HepG2 (cell line): Measurements from ENCODE around the gene NPNT. TPM values are rescaled to one million over a fixed set of nuclear protein-coding genes. Genes with fewer than 3 reads are reported as not detected.

Source experiments
- ATAC-seq: fragments of 200-7000 bp; cut with Tn5 transposase; 3 replicates; pipeline ENCODE4 v1.9.1; 2020; ENCODE audit warnings: mild to moderate bottlenecking, moderate library complexity
- BruUV-seq: library from RNA; stranded (reverse); fragments of 400-500 nt; replicated peaks from 2 replicates; lab custom pipeline; 2021; lab: Mats Ljungman, UMichigan
- CTCF ChIA-PET: fragments of 300-600 bp; formaldehyde crosslinking; extraction: SDS; loops from one replicate; lab custom pipeline; 2021; ENCODE audit warnings: low total read pairs, inconsistent platforms, low intra/inter-chr PET ratio; lab: Yijun Ruan, JAX
- POLR2A ChIA-PET: fragments of 350-600 bp; sonication (Branson Sonifier 250); formaldehyde crosslinking; loops from one replicate; lab custom pipeline; 2020; ENCODE audit warnings: antibody characterized with exemption, inconsistent platforms; lab: Yijun Ruan, JAX
- DNase-seq: peaks from one replicate; pipeline ENCODE4 v3.0.0-alpha.2; 2015; ENCODE audit warnings: low spot score
- FAIRE-seq: peaks from 3 replicates; lab custom pipeline; 2011; peaks lifted over from hg19 to GRCh38; lab: Jason Lieb, UNC
- H2AFZ ChIP-seq: one replicate; pipeline ENCODE4 v1.6.1; 2011; ENCODE audit warnings: low read length, inconsistent platforms
- H3K27ac ChIP-seq: fragments of 300-600 bp; 3 replicates; pipeline ENCODE4 v1.8.0; 2011; ENCODE audit warnings: mixed run types, mild to moderate bottlenecking, mixed read lengths, low read length, inconsistent platforms; ENCODE audit not compliant: insufficient read depth; ENCODE audit errors: extremely low read length
- H3K27me3 ChIP-seq, 2 experiments: fragments of 200-600 bp in 1 of 2; 2 replicates in 1 of 2; 3 replicates in 1 of 2; pipeline versions ENCODE4 v1.6.0 to v1.8.0; 2011; ENCODE audit warnings: low read length in 2 of 2, mild to moderate bottlenecking in 2 of 2, moderate library complexity in 2 of 2, inconsistent platforms in 1 of 2; ENCODE audit not compliant: insufficient read depth in 2 of 2, control insufficient read depth in 1 of 2
- H3K36me3 ChIP-seq, 2 experiments: fragments of 200-600 bp in 1 of 2; replicated peaks in 1 of 2; 2 replicates in 1 of 2; 3 replicates in 1 of 2; pipeline versions ENCODE4 v1.5.1 to v1.8.0; 2011; ENCODE audit warnings: low read length in 2 of 2, inconsistent platforms in 1 of 2; ENCODE audit not compliant: insufficient read depth in 2 of 2, control insufficient read depth in 1 of 2
- H3K4me1 ChIP-seq: 2 replicates; pipeline ENCODE4 v1.5.1; 2012; ENCODE audit warnings: low read length, inconsistent platforms; ENCODE audit not compliant: insufficient read depth
- H3K4me2 ChIP-seq: 2 replicates; pipeline ENCODE4 v1.6.0; 2011; ENCODE audit warnings: low read depth, low read length, inconsistent platforms
- H3K4me3 ChIP-seq, 3 experiments: fragments of 200-600 bp in 1 of 3; sonication (generic), shearing (Covaris generic) in 1 of 3; replicated peaks in 1 of 3; 2 replicates each; pipeline ENCODE4 v1.5.1; 2011 to 2016; ENCODE audit warnings: low read length in 3 of 3, inconsistent platforms in 2 of 3, low read depth in 2 of 3, mild to moderate bottlenecking in 2 of 3, control low read depth in 1 of 3, mixed read lengths in 1 of 3; ENCODE audit not compliant: insufficient read depth in 1 of 3
- H3K79me2 ChIP-seq: one replicate; pipeline ENCODE4 v1.6.1; 2011; ENCODE audit warnings: low read length, inconsistent platforms; ENCODE audit not compliant: insufficient read depth
- H3K9ac ChIP-seq: 2 replicates; pipeline ENCODE4 v1.6.0; 2011; ENCODE audit warnings: mild to moderate bottlenecking, low read depth, low read length, inconsistent platforms; ENCODE audit not compliant: insufficient read depth
- H3K9me3 ChIP-seq: 2 replicates; pipeline ENCODE4 v1.5.1; 2012; ENCODE audit warnings: mild to moderate bottlenecking, low read length
- H4K20me1 ChIP-seq: 2 replicates; pipeline ENCODE4 v1.6.0; 2011; ENCODE audit warnings: inconsistent platforms, mild to moderate bottlenecking, low read length, moderate library complexity; ENCODE audit not compliant: insufficient read depth
- FOXO1 ChIP-seq: sonication (generic); formaldehyde crosslinking; IDR thresholded peaks from 2 replicates; pipeline ENCODE4 v1.4.0; 2020; ENCODE audit warnings: missing genetic modification reagents
- HNRNPH1 ChIP-seq: fragments of 200-400 bp; formaldehyde crosslinking; optimal IDR thresholded peaks from 2 replicates; pipeline ENCODE3; 2017; ENCODE audit warnings: mild to moderate bottlenecking, low read depth, low read length
- JARID2 ChIP-seq: sonication (generic); formaldehyde crosslinking; IDR thresholded peaks from 2 replicates; pipeline ENCODE4 v1.8.1; 2023; ENCODE audit warnings: missing genetic modification reagents, inconsistent platforms; ENCODE audit not compliant: insufficient replicate concordance
- MIER3 ChIP-seq: IDR thresholded peaks from 2 replicates; pipeline ENCODE4 v1.6.1; 2016; ENCODE audit warnings: missing compliant biosample characterization, borderline replicate concordance
- MTA3 ChIP-seq: sonication (generic); formaldehyde crosslinking; IDR thresholded peaks from 2 replicates; pipeline ENCODE4 v1.4.0; 2020; ENCODE audit warnings: missing genetic modification reagents
- MYC ChIP-seq: sonication (generic); formaldehyde crosslinking; IDR thresholded peaks from 2 replicates; pipeline ENCODE4 v1.9.0; 2021; ENCODE audit warnings: missing genetic modification reagents, borderline replicate concordance
- PCBP1 ChIP-seq: fragments of 200-400 bp; formaldehyde crosslinking; IDR thresholded peaks from 2 replicates; pipeline ENCODE4 v1.6.1; 2017; ENCODE audit warnings: mild to moderate bottlenecking, low read depth, low read length, borderline replicate concordance
- SIX4 ChIP-seq: sonication (generic); formaldehyde crosslinking; IDR thresholded peaks from 2 replicates; pipeline ENCODE4 v1.4.0; 2020; ENCODE audit warnings: missing genetic modification reagents
- SP2 ChIP-seq: sonication (generic); formaldehyde crosslinking; IDR thresholded peaks from 2 replicates; pipeline ENCODE4 v1.5.1; 2020; ENCODE audit warnings: mild to moderate bottlenecking, missing genetic modification reagents
- ZNF335 ChIP-seq: sonication (generic); formaldehyde crosslinking; IDR thresholded peaks from 2 replicates; pipeline ENCODE4 v1.4.0; 2020; ENCODE audit warnings: missing genetic modification reagents
- ZNF33A ChIP-seq: sonication (generic); formaldehyde crosslinking; IDR thresholded peaks from 2 replicates; pipeline ENCODE4 v1.5.1; 2020; ENCODE audit warnings: missing genetic modification reagents, mild to moderate bottlenecking, moderate library complexity, borderline replicate concordance
- ZNF430 ChIP-seq: sonication (generic); formaldehyde crosslinking; IDR thresholded peaks from 2 replicates; pipeline ENCODE4 v1.9.0; 2021; ENCODE audit warnings: mild to moderate bottlenecking, missing genetic modification reagents
- ZNF558 ChIP-seq: sonication (generic); formaldehyde crosslinking; IDR thresholded peaks from 2 replicates; pipeline ENCODE4 v1.9.0; 2022; ENCODE audit warnings: mild to moderate bottlenecking, missing genetic modification reagents, borderline replicate concordance
- ZSCAN30 ChIP-seq: sonication (generic); formaldehyde crosslinking; IDR thresholded peaks from 2 replicates; pipeline ENCODE4 v1.5.0; 2020; ENCODE audit warnings: mild to moderate bottlenecking, missing genetic modification reagents
- WGBS: methylation state at CpG from one replicate; pipeline ENCODE4 v1.1.6; 2017; ENCODE audit warnings: low lambda C conversion rate; 5-methylcytosine and 5-hydroxymethylcytosine counted together
- in situ Hi-C: cut with HindIII; loops from 2 replicates; pipeline ENCODE4 v1.10.0; 2017; ENCODE audit warnings: low pct_unique_long_range_greater_than_20kb; ENCODE audit not compliant: extremely low pct_ligation_motif_present
- intact Hi-C: fragments of 100-400 bp; cut with micrococcal nuclease; formaldehyde crosslinking; loops from one replicate; pipeline ENCODE4 v1.10.0; 2022; ENCODE audit not compliant: unreplicated experiment
- polyA plus RNA-seq, 8 experiments: library from polyadenylated mRNA; depleted of rRNA in 3 of 8; stranded (reverse) in 7 of 8; unstranded in 1 of 8; fragments of >200 nt; fragmentation: Illumina TruSeq in 4 of 8; extraction: Trizol in 4 of 8; gene quantifications; 2 replicates each; pipeline versions ENCODE4 v1.2.1 to v1.2.3, GENCODE V29; 2011 to 2016; ENCODE audit warnings: low read depth in 4 of 8, missing spikeins in 1 of 8, mixed read lengths in 1 of 8; ENCODE audit not compliant: insufficient read depth in 1 of 8
- total RNA-seq, 5 experiments: library from RNA; depleted of rRNA; stranded (reverse); fragments of >200 nt; fragmentation: Illumina TruSeq; extraction: Trizol; gene quantifications; 2 replicates each; pipeline ENCODE4 v1.2.3, GENCODE V29; 2016; ENCODE audit warnings: low read depth in 1 of 5
- TF ChIP-seq, protein P1 (sequence below): sonication (generic); formaldehyde crosslinking; IDR thresholded peaks from 2 replicates; pipeline ENCODE4 v1.8.1; 2023; ENCODE audit warnings: mild to moderate bottlenecking, inconsistent platforms, moderate library complexity, missing genetic modification reagents, borderline replicate concordance
- TF ChIP-seq, protein P2 (sequence below): sonication (generic); formaldehyde crosslinking; IDR thresholded peaks from 2 replicates; pipeline ENCODE4 v1.5.0; 2020; ENCODE audit warnings: mild to moderate bottlenecking, missing genetic modification reagents
- TF ChIP-seq, protein P3 (sequence below): sonication (generic); formaldehyde crosslinking; IDR thresholded peaks from 2 replicates; pipeline ENCODE4 v1.4.0; 2020; ENCODE audit warnings: missing genetic modification reagents, borderline replicate concordance

NPNT gene
- total and polyA plus RNA-seq, 2 of the 13 experiments (the other 11 are each of a cell fraction or from before 2014, with no cell fraction given), result 1.1 to 19.1 TPM

DNA sequence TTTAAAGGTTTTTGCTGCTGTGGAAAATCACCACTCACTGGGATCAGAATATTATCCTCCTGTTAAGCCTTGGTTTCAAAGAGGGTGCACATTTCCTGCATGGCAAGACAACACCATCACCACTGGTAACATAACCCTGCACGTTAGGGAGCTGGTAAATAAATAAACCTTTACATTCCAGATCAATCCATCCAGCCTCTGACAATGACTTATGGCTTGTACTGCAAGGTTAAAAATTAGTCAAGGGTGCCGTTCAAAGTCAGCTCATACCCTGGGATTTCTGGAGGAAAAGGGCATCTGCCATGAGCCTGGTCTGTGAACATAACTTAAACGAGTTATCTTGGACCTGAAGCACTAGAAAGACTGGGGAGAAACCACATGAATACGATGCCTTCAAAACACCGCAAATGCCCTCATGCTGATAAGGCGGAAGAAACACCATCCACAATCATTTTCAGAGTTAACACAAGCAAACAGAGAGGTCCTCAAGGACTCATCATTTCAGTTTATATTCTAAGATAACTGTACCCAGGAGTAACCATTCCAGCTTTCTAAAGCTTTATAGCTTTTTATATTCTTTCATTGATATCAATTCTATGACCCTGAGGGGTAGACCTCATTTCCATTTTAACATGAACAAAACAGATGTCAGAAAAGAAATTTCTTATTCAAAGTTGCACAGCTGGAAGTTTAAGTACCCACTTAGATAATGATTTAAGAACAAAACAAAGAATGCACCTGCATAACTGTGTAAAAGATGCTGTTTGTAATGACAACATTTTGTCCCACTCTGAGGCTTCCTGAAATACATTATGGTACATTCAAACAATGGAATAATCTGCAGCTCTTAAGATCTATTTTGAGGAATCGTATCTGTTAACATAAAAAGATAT lies 103.1 kb downstream of the NPNT start (continued):
- TF ChIP-seq, protein P1, sequence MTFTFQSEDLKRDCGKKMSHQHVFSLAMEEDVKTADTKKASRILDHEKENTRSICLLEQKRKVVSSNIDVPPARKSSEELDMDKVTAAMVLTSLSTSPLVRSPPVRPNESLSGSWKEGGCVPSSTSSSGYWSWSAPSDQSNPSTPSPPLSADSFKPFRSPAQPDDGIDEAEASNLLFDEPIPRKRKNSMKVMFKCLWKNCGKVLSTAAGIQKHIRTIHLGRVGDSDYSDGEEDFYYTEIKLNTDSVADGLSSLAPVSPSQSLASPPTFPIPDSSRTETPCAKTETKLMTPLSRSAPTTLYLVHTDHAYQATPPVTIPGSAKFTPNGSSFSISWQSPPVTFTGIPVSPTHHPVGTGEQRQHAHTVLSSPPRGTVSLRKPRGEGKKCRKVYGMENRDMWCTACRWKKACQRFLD (CRISPR knock-in tag), result no peak
- TF ChIP-seq PCBP1, result no peak

DNA sequence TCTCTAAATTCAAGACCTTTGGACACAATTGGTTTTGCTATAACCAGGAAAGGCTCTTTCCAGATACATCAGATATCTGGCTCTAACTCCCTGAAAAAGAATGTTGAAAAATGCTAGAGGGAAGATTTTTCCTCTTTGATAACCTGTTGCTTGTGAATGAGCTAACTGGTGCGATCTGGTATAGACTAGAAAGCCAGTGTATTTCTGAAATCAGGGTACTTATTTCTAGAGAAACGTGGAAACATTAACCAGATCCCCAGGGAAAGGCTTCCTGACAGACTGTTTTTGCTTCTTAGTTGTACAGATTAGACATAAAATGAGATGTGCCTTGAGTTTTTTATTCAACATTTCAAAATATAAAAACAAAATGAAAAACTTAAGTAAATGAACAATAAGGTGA lies 107.7 kb downstream of the NPNT start:
- BruUV-seq, result no TSS peak
- FAIRE-seq (no peak), ATAC-seq (no peak), DNase-seq (no peak)
- Histone ChIP-seq H2AFZ (no peak overlapping the region), H3K79me2 (no peaks in the 10 kb centered on the region), H3K27ac (no peak overlapping the region), H4K20me1 (no peaks in the 10 kb centered on the region), H3K9me3 (no peaks in the 10 kb centered on the region), H3K4me1 (peaks cover 39% of the 10 kb centered on the region), H3K4me3 (no peak overlapping the region), H3K9ac (no peak overlapping the region), H3K27me3 (no peaks in the 10 kb centered on the region), H3K4me2 (no peak overlapping the region), H3K36me3 (no peaks in the 10 kb centered on the region)
- in situ Hi-C loops, result no loop called here
- intact Hi-C loops, result no loop called here
- TF ChIP-seq, protein P2, sequence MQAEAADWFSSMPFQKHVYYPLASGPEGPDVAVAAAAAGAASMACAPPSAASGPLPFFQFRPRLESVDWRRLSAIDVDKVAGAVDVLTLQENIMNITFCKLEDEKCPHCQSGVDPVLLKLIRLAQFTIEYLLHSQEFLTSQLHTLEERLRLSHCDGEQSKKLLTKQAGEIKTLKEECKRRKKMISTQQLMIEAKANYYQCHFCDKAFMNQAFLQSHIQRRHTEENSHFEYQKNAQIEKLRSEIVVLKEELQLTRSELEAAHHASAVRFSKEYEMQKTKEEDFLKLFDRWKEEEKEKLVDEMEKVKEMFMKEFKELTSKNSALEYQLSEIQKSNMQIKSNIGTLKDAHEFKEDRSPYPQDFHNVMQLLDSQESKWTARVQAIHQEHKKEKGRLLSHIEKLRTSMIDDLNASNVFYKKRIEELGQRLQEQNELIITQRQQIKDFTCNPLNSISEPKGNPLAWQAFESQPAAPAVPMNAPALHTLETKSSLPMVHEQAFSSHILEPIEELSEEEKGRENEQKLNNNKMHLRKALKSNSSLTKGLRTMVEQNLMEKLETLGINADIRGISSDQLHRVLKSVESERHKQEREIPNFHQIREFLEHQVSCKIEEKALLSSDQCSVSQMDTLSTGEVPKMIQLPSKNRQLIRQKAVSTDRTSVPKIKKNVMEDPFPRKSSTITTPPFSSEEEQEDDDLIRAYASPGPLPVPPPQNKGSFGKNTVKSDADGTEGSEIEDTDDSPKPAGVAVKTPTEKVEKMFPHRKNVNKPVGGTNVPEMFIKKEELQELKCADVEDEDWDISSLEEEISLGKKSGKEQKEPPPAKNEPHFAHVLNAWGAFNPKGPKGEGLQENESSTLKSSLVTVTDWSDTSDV (CRISPR knock-in tag), result no peak
- no peak for TF ChIP-seq MIER3 (CRISPR knock-in tag)
- TF ChIP-seq SIX4 (CRISPR knock-in tag), result no peak
- no peak for TF ChIP-seq JARID2 (CRISPR knock-in tag)
- no peak for TF ChIP-seq MTA3 (CRISPR knock-in tag)
- TF ChIP-seq ZNF33A (CRISPR knock-in tag), result no peak
- TF ChIP-seq, protein P3, sequence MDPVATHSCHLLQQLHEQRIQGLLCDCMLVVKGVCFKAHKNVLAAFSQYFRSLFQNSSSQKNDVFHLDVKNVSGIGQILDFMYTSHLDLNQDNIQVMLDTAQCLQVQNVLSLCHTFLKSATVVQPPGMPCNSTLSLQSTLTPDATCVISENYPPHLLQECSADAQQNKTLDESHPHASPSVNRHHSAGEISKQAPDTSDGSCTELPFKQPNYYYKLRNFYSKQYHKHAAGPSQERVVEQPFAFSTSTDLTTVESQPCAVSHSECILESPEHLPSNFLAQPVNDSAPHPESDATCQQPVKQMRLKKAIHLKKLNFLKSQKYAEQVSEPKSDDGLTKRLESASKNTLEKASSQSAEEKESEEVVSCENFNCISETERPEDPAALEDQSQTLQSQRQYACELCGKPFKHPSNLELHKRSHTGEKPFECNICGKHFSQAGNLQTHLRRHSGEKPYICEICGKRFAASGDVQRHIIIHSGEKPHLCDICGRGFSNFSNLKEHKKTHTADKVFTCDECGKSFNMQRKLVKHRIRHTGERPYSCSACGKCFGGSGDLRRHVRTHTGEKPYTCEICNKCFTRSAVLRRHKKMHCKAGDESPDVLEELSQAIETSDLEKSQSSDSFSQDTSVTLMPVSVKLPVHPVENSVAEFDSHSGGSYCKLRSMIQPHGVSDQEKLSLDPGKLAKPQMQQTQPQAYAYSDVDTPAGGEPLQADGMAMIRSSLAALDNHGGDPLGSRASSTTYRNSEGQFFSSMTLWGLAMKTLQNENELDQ (CRISPR knock-in tag), result no peak
- TF ChIP-seq FOXO1 (CRISPR knock-in tag), result no peak
- TF ChIP-seq ZNF335 (CRISPR knock-in tag), result no peak
- TF ChIP-seq SP2 (CRISPR knock-in tag), result no peak
- no peak for TF ChIP-seq ZSCAN30
- no peak for TF ChIP-seq HNRNPH1
- TF ChIP-seq ZNF430 (CRISPR knock-in tag), result no peak
- TF ChIP-seq ZNF558 (CRISPR knock-in tag), result no peak
- TF ChIP-seq MYC (CRISPR knock-in tag), result no peak
- 91% methylated on average over 2 of the region's 2 CpGs for WGBS
- CTCF ChIA-PET, result no interaction called here
- POLR2A ChIA-PET, result no interaction called here
